SK-N-SH (cell line): ENCODE measurements around the gene TCTN1. TPM values are rescaled to one million over a fixed set of nuclear protein-coding genes. Genes with fewer than 3 reads are reported as not detected.
"Not testable (repeated sequence)": the region's sequence is repeated elsewhere in the genome, so short reads cannot be mapped to it uniquely, and the experiment has no call there.

Source experiments
- CTCF ChIA-PET: fragments of 300-600, 350-600 bp; formaldehyde crosslinking; extraction: SDS; loops from one replicate; lab custom pipeline; 2021; lab: Yijun Ruan, JAX
- POLR2A ChIA-PET: fragments of 350-600 bp; sonication (Branson Sonifier 250); formaldehyde crosslinking; extraction: SDS; loops from one replicate; lab custom pipeline; 2020; ENCODE audit warnings: antibody characterized with exemption, inconsistent platforms; lab: Yijun Ruan, JAX
- DNase-seq: peaks from one replicate; pipeline ENCODE4 v3.0.0; 2012
- H2AFZ ChIP-seq: fragments of 200-600 bp; sonication (generic); 2 replicates; pipeline ENCODE4 v1.8.1; 2016; ENCODE audit warnings: antibody characterized with exemption, mild to moderate bottlenecking, low read depth
- H3F3A ChIP-seq: fragments of 200-600 bp; sonication (generic); replicated peaks from 2 replicates; pipeline ENCODE3; 2016; ENCODE audit warnings: antibody characterized with exemption, mild to moderate bottlenecking; ENCODE audit not compliant: insufficient read depth
- H3K27ac ChIP-seq, 2 experiments: fragments of 200-500 bp in 1 of 2; fragments of 200-600 bp in 1 of 2; sonication (Bioruptor generic) in 1 of 2; sonication (generic), shearing (Covaris generic) in 1 of 2; 2 replicates each; pipeline versions ENCODE4 v1.5.1 to v1.6.1; 2014 to 2016; ENCODE audit warnings: low read depth in 2 of 2, inconsistent platforms in 1 of 2, low read length in 1 of 2, mild to moderate bottlenecking in 1 of 2, mixed read lengths in 1 of 2
- H3K27me3 ChIP-seq: fragments of 200-600 bp; sonication (generic), shearing (Covaris generic); 2 replicates; pipeline ENCODE4 v1.6.1; 2016; ENCODE audit warnings: mixed run types; ENCODE audit not compliant: insufficient read depth
- H3K36me3 ChIP-seq, 2 experiments: fragments of 200-500 bp in 1 of 2; fragments of 200-600 bp in 1 of 2; sonication (Bioruptor generic) in 1 of 2; sonication (generic) in 1 of 2; replicated peaks in 1 of 2; 2 replicates each; pipeline versions ENCODE3 to v1.5.1; 2014 to 2016; ENCODE audit warnings: low read length in 1 of 2, mild to moderate bottlenecking in 1 of 2; ENCODE audit not compliant: insufficient read depth in 2 of 2, control insufficient read depth in 1 of 2
- H3K4me1 ChIP-seq, 2 experiments: fragments of 200-500 bp in 1 of 2; fragments of 200-600 bp in 1 of 2; sonication (Bioruptor generic) in 1 of 2; sonication (generic), shearing (Covaris generic) in 1 of 2; 2 replicates each; pipeline versions ENCODE4 v1.5.1 to v1.6.1; 2014 to 2016; ENCODE audit warnings: low read depth in 1 of 2, low read length in 1 of 2, mixed run types in 1 of 2; ENCODE audit not compliant: insufficient read depth in 2 of 2, control insufficient read depth in 1 of 2
- H3K4me2 ChIP-seq: fragments of 200-600 bp; sonication (generic), shearing (Covaris generic); 2 replicates; pipeline ENCODE4 v1.6.1; 2017; ENCODE audit warnings: mixed run types
- H3K4me3 ChIP-seq, 2 experiments: fragments of 200-500 bp in 1 of 2; fragments of 200-600 bp in 1 of 2; sonication (Bioruptor generic) in 1 of 2; sonication (generic), shearing (Covaris generic) in 1 of 2; 2 replicates each; pipeline versions ENCODE4 v1.5.1 to v1.8.1; 2014 to 2016; ENCODE audit warnings: low read depth in 2 of 2, inconsistent platforms in 1 of 2, low read length in 1 of 2, mild to moderate bottlenecking in 1 of 2, mixed read lengths in 1 of 2, moderate library complexity in 1 of 2
- H3K79me2 ChIP-seq: fragments of 200-600 bp; sonication (generic); 2 replicates; pipeline ENCODE4 v1.8.1; 2017; ENCODE audit warnings: mild to moderate bottlenecking; ENCODE audit not compliant: insufficient read depth
- H3K9ac ChIP-seq: fragments of 200-600 bp; sonication (generic); 2 replicates; pipeline ENCODE4 v1.6.1; 2017; ENCODE audit warnings: mixed run types
- H3K9me2 ChIP-seq: fragments of 200-600 bp; sonication (generic); 2 replicates; pipeline ENCODE4 v1.6.1; 2017; ENCODE audit warnings: mixed run types
- H3K9me3 ChIP-seq: fragments of 200-600 bp; sonication (generic); 2 replicates; pipeline ENCODE4 v1.6.1; 2017; ENCODE audit warnings: mixed run types, mild to moderate bottlenecking, moderate library complexity
- H4K20me1 ChIP-seq: fragments of 200-600 bp; sonication (generic); 2 replicates; pipeline ENCODE4 v1.6.1; 2017; ENCODE audit warnings: mild to moderate bottlenecking, mixed run types; ENCODE audit not compliant: insufficient read depth
- ELF1 ChIP-seq: IDR thresholded peaks from 2 replicates; pipeline ENCODE4 v1.4.0; 2012
- EP300 ChIP-seq, 2 experiments: IDR thresholded peaks; 2 replicates each; pipeline versions ENCODE4 v1.4.0 to v1.6.1; 2012; ENCODE audit warnings: borderline replicate concordance in 1 of 2, low read depth in 1 of 2, low read length in 1 of 2
- FOXJ3 ChIP-seq: sonication (generic); formaldehyde crosslinking; IDR thresholded peaks from 2 replicates; pipeline ENCODE4 v1.5.1; 2020; ENCODE audit warnings: mild to moderate bottlenecking, missing genetic modification reagents
- JUND ChIP-seq: IDR thresholded peaks from 2 replicates; pipeline ENCODE4 v1.4.0; 2012
- MAX ChIP-seq: IDR thresholded peaks from 2 replicates; pipeline ENCODE4 v1.4.0; 2012; ENCODE audit warnings: low read depth
- MXI1 ChIP-seq: IDR thresholded peaks from 2 replicates; pipeline ENCODE4 v1.6.1; 2012; ENCODE audit warnings: mild to moderate bottlenecking, low read depth, low read length, improper control_type of control experiment
- NFIC ChIP-seq: IDR thresholded peaks from 2 replicates; pipeline ENCODE4 v1.4.0; 2012; ENCODE audit warnings: borderline replicate concordance
- NRF1 ChIP-seq: IDR thresholded peaks from 2 replicates; pipeline ENCODE4 v1.6.1; 2012; ENCODE audit warnings: low read depth, mild to moderate bottlenecking, low read length
- POLR2AphosphoS5 ChIP-seq: IDR thresholded peaks from 2 replicates; pipeline ENCODE4 v1.6.1; 2012; ENCODE audit warnings: low read depth, low read length
- RAD21 ChIP-seq: IDR thresholded peaks from 2 replicates; pipeline ENCODE4 v1.6.1; 2012; ENCODE audit warnings: mild to moderate bottlenecking, low read length
- RFX5 ChIP-seq: IDR thresholded peaks from 2 replicates; pipeline ENCODE4 v1.6.1; 2012; ENCODE audit warnings: mild to moderate bottlenecking, improper control_type of control experiment, low read length
- SMC3 ChIP-seq: IDR thresholded peaks from 2 replicates; pipeline ENCODE4 v1.6.1; 2012; ENCODE audit warnings: low read depth, low read length, improper control_type of control experiment
- TAF1 ChIP-seq: IDR thresholded peaks from 2 replicates; pipeline ENCODE4 v1.6.1; 2012; ENCODE audit warnings: low read depth, mild to moderate bottlenecking, low read length, moderate library complexity, borderline replicate concordance
- TCF12 ChIP-seq: IDR thresholded peaks from 2 replicates; pipeline ENCODE4 v1.4.0; 2012
- USF1 ChIP-seq: IDR thresholded peaks from 2 replicates; pipeline ENCODE4 v1.4.0; 2012; ENCODE audit warnings: low read depth, borderline replicate concordance
- USF2 ChIP-seq: fragments of 150-350 bp; IDR thresholded peaks from 2 replicates; pipeline ENCODE4 v1.6.1; 2017; ENCODE audit warnings: antibody characterized with exemption, low read length, low read depth, borderline replicate concordance
- ZBTB33 ChIP-seq: IDR thresholded peaks from 2 replicates; pipeline ENCODE4 v1.4.0; 2012; ENCODE audit warnings: low read depth, borderline replicate concordance
- WGBS: methylation state at CpG from one replicate; pipeline ENCODE4 v1.1.6; 2017; ENCODE audit warnings: low lambda C conversion rate; 5-methylcytosine and 5-hydroxymethylcytosine counted together
- polyA plus RNA-seq, 3 experiments: library from polyadenylated mRNA; depleted of rRNA; stranded (reverse); fragments of >200 nt; gene quantifications; 2 replicates each; pipeline ENCODE4 v1.2.3, GENCODE V29; 2012

TCTN1 gene
- polyA plus RNA-seq, 1 of the 3 experiments (the other 2 are of a cell fraction) = 40.2 TPM

GRCh38 chr12:110647631-110648040 is 33.7 kb downstream of the TCTN1 start:
- no peaks in the 10 kb centered on the region for H3K9me3 ChIP-seq
- H3K27me3 ChIP-seq = no peaks in the 10 kb centered on the region
- ChIA-PET CTCF (no interaction called here), POLR2A (no interaction called here)
- TF ChIP-seq NRF1 = no peak
- no peak for TF ChIP-seq USF2
- no peak for TF ChIP-seq TCF12
- no peak for TF ChIP-seq ZBTB33
- no peak for TF ChIP-seq USF1
- no peak for TF ChIP-seq SMC3
- no peak for TF ChIP-seq RFX5
- no peak for TF ChIP-seq NFIC
- no peak for TF ChIP-seq TAF1
- no peak for TF ChIP-seq POLR2AphosphoS5
- TF ChIP-seq FOXJ3 (CRISPR knock-in tag) = no peak
- TF ChIP-seq JUND = no peak
- no peak for TF ChIP-seq EP300 (IDR thresholded peaks at IDR 0.05; ENCODE audit: borderline replicate concordance in 1 of 2, low read depth in 1 of 2, low read length in 1 of 2)
- no peak for TF ChIP-seq ELF1
- H3K36me3 ChIP-seq = peaks cover 5% of the 10 kb centered on the region in 2 experiments
- H4K20me1 ChIP-seq = no peaks in the 10 kb centered on the region
- no peak overlapping the region for H3K27ac ChIP-seq
- no peak overlapping the region for H2AFZ ChIP-seq
- no peak overlapping the region for H3K4me3 ChIP-seq
- no peaks in the 10 kb centered on the region for H3K9me2 ChIP-seq
- H3K4me1 ChIP-seq = no peaks in the 10 kb centered on the region
- no peak overlapping the region for H3K9ac ChIP-seq
- H3K79me2 ChIP-seq = no peaks in the 10 kb centered on the region
- H3K4me2 ChIP-seq = no peak overlapping the region
- 92% methylated on average over 7 of the region's 7 CpGs for WGBS
- no peaks in the 10 kb centered on the region for H3F3A ChIP-seq
- no peak for DNase-seq

- TF ChIP-seq RAD21 = peak; percentile 57
- no peak for TF ChIP-seq MAX
- TF ChIP-seq MXI1 = peak; percentile 34; the same call in 1 of the 2 replicates
- TF ChIP-seq SMC3 = peak; percentile 18; the same call in 1 of the 2 replicates
- TF ChIP-seq, all 33 proteins: peak for 3
These were observed 35.5 kb downstream of the TCTN1 start for GRCh38 chr12:110649341-110649847.

GRCh38 chr12:110654238-110654637 is 40.3 kb downstream of the TCTN1 start:
- H3F3A ChIP-seq, H3K9me3 ChIP-seq, POLR2A ChIA-PET, H3K9ac ChIP-seq, H3K79me2 ChIP-seq, H3K4me2 ChIP-seq, H4K20me1 ChIP-seq, H3K9me2 ChIP-seq, H3K4me3 ChIP-seq, H3K36me3 ChIP-seq, H3K27me3 ChIP-seq, H2AFZ ChIP-seq, DNase-seq, H3K27ac ChIP-seq: not testable (repeated sequence)
- CTCF ChIA-PET = interaction anchor here (0.8 kb wide), 1 partner anchor 204 kb away, joined by 3 read pairs; the partner anchor contains the start of gene ARPC3
- WGBS = 92% methylated on average over 10 of the region's 10 CpGs
- peaks cover 0 to 11% of the 10 kb centered on the region in 2 experiments; a peak in 1 of 4 replicates for H3K4me1 ChIP-seq

More at GRCh38 chr12:110649341-110649847, 35.5 kb downstream of the TCTN1 start:
- no peaks in the 10 kb centered on the region for H3K4me1 ChIP-seq
- no peaks in the 10 kb centered on the region for H3K27me3 ChIP-seq
- DNase-seq = peak; percentile 69
- no peaks in the 10 kb centered on the region for H3K9me3 ChIP-seq
- H3K4me3 ChIP-seq = no peak overlapping the region
- POLR2A ChIA-PET = no interaction called here
- H2AFZ ChIP-seq = no peak overlapping the region
- peaks cover 5% of the 10 kb centered on the region in 2 experiments for H3K36me3 ChIP-seq
- H3K4me2 ChIP-seq = no peak overlapping the region
- no peaks in the 10 kb centered on the region for H3K79me2 ChIP-seq
- no peak overlapping the region for H3K9ac ChIP-seq
- CTCF ChIA-PET = interaction anchor here (0.8 to 1.7 kb wide), 8 partner anchors 18 to 239 kb away, joined by 3 to 8 read pairs (median 4); no protein-coding TSS in a partner anchor
- no peaks in the 10 kb centered on the region for H3K9me2 ChIP-seq
- WGBS = 89% methylated on average over 11 of the region's 11 CpGs
- H3F3A ChIP-seq = no peaks in the 10 kb centered on the region
- H4K20me1 ChIP-seq = no peaks in the 10 kb centered on the region
- H3K27ac ChIP-seq = no peak overlapping the region
